ENCODE results near the gene RASGRF1. TPM values are rescaled to one million over a fixed set of nuclear protein-coding genes. Genes with fewer than 3 reads are reported as not detected.

RASGRF1 gene
- total RNA-seq, 1 donor from 2014 or later: not detected

DNA sequence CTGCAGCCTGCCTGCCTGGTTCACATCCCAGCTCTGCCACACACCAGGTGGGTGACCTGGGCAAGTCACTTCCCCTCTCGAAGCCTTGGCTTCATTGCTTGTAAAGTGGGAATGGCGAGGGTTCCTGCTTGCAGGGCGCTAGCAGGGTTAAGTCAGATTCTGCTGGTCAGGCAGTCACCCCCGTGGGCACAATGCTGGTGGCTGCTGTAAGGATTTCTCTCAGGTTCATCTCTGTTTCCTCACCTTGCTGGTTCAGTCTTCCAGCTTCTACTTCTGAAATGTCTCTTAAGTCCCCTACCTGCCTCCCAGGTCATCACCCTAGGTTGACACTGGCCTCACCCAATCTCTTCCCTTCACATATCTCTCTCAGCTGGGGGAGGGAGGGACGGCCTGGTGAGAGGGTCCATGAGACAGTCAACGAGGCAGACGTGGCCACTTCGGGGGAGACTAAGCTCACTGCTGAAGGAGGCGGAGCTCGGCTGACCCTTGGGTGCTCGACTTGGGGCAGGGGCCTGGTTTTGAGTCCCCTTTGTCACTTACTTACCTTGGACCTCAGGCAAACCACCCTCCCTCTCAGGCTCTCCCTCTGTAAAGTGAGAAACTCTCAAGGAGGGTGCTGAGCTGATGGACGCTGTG, 157.3 kb downstream of the RASGRF1 start:
- Histone ChIP-seq H3K9me3 (no peaks in the 10 kb centered on the region), H3K4me3 (no peak overlapping the region), H3K36me3 (no peaks in the 10 kb centered on the region), H3K27me3 (no peaks in the 10 kb centered on the region), H3K4me1 (peaks cover 57% of the 10 kb centered on the region), H3K27ac (peak overlapping the region; percentile 51)
- no peak for DNase-seq (ENCODE audit: extremely low spot score in 2 of 2)
- TF ChIP-seq POLR2AphosphoS5 (IDR thresholded peaks at IDR 0.05; ENCODE audit: insufficient read depth in 1 of 2, low read depth in 1 of 2): no peak
- TF ChIP-seq POLR2A (IDR thresholded peaks at IDR 0.05): no peak
- no peak for TF ChIP-seq CTCF (IDR thresholded peaks at IDR 0.05)
- intact Hi-C loops (cut with DNase I): no loop called here

DNA sequence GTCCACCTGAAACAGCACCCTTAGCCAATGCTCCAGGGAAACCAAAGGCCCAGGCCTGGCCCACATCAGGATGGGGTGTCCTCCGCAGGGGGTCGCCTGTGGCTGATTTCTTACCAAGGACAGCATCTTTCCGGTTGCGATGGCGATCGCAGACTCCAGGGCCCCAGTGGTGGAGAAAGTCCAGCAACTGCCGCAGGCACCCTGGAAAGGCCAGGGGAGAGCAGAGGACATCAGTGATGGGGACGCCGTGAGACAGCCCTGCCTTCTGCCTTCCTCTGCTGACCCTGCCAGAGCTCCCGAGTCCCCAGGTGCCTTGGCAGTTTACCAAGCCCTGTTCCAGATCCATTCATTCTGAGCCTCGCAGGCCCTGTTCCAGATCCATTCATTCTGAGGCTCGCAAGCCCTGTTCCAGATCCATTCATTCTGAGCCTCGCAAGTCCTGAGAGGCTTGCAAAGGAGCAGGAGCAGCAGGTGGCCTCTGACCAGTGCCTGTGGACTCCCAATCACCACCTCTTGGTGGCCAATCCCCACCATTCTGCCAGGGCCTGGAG, 158.2 kb downstream of the RASGRF1 start:
- H3K27me3 ChIP-seq: no peaks in the 10 kb centered on the region

DNA sequence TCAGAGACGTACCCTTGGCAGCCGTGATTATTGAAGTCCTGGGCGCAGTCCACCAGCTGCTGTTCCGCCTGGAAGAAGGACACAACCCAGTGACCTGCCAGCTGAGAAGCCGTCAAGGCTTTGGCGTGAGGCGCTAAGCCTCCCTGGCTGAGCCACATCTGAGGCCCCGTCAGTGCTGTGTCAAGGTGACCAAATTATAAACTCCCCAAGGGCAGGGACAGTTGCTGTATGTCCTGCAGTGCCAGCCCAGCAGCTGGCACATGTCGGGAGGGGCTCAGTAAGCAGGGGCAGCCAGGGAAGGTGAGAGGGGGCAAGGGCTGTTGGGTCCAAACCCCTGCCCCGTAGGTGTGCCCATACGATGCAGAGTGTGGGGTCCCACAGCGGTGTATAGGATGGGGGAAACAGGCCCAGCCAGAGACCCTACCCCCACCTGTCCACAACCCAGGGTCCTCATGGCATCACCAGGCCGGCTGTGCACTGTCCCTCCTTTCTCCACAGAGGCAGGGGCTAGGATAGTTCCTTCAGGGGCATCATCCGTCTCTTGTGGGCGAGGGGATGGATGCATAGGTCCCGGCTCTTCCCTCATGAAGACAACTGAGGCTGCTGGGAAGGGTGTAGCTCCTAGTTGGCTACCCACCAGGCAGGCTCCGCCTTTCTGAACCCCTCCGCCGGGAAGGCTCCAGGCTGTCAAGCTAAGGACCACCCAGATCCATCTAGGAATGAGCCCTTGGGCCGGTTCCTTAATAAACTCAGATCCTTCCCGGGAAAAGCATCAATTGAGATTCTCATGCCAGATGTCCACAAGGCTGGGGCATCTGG, 158.9 kb downstream of the RASGRF1 start:
- peaks cover 0 to 10% of the 10 kb centered on the region in 2 donors for H3K36me3 ChIP-seq
- intact Hi-C loops (cut with DNase I): no loop called here
- H3K4me1 ChIP-seq: peaks cover 57% of the 10 kb centered on the region
- H3K27me3 ChIP-seq: no peaks in the 10 kb centered on the region
- no peak for TF ChIP-seq POLR2A (IDR thresholded peaks at IDR 0.05)
- no peak for TF ChIP-seq POLR2AphosphoS5 (IDR thresholded peaks at IDR 0.05; ENCODE audit: insufficient read depth in 1 of 2, low read depth in 1 of 2)
- TF ChIP-seq CTCF (IDR thresholded peaks at IDR 0.05): no peak
- peak overlapping the region; percentile 57 for H3K27ac ChIP-seq
- DNase-seq (ENCODE audit: extremely low spot score in 2 of 2): no peak
- H3K9me3 ChIP-seq: no peaks in the 10 kb centered on the region
- H3K4me3 ChIP-seq: no peak overlapping the region

More for the DNA sequence above, 158.2 kb downstream of the RASGRF1 start:
- H3K4me1 ChIP-seq: peaks cover 57% of the 10 kb centered on the region
- no peak overlapping the region for H3K4me3 ChIP-seq
- intact Hi-C loops (cut with DNase I): no loop called here
- H3K9me3 ChIP-seq: no peaks in the 10 kb centered on the region
- H3K27ac ChIP-seq: peak overlapping the region; percentile 57
- TF ChIP-seq POLR2A (IDR thresholded peaks at IDR 0.05) (no peak), POLR2AphosphoS5 (IDR thresholded peaks at IDR 0.05; ENCODE audit: insufficient read depth in 1 of 2, low read depth in 1 of 2) (no peak), CTCF (IDR thresholded peaks at IDR 0.05) (no peak)
- peaks cover 0 to 7% of the 10 kb centered on the region in 2 donors for H3K36me3 ChIP-seq
- no peak for DNase-seq (ENCODE audit: extremely low spot score in 2 of 2)

DNA sequence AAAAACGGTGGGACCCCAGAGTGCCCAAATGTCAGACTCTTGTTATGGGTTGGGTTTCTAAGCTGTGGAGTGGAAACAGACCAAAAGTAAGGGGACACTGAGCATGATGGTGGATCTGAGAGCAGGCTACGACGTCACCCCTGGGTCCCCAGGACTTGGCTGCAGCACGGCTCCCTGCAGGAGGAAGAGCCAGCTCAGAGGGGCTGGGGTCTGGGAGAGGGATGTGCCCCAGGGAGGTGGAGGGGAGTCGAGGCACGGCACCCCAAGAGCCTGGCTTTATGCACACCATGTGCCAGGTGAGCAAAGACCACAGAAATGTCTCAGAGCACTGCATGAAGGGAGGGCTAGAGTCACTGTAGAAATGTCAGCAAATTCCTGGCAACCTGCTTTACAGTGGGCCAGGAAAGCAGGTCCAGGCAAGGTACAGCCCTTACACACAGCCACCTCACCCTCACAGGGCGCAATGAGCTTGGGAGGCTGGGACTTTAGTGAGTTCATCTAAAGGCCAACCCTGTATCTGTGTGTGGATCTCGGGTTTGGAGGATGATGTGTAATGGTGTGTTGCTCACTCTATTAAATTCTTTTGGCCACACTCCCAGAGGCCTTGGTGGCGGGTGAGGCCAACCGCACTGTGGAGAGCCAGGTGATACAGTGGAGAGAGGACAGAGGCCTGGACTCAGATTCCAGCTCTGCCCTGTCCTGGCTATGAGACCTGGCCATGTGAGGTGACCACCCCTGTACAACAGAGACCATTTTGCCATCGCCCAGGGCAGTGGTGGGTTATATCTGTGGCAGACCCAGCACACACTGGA, 159.8 kb downstream of the RASGRF1 start:
- no peak for DNase-seq (ENCODE audit: extremely low spot score in 2 of 2)
- intact Hi-C loops (cut with DNase I): no loop called here
- Histone ChIP-seq H3K4me3 (no peak overlapping the region), H3K4me1 (peaks cover 57% of the 10 kb centered on the region), H3K27ac (peak overlapping the region; percentile 57), H3K36me3 (peaks cover 0 to 18% of the 10 kb centered on the region in 2 donors), H3K27me3 (no peaks in the 10 kb centered on the region), H3K9me3 (no peaks in the 10 kb centered on the region)
- TF ChIP-seq CTCF (IDR thresholded peaks at IDR 0.05) (no peak), POLR2AphosphoS5 (IDR thresholded peaks at IDR 0.05; ENCODE audit: insufficient read depth in 1 of 2, low read depth in 1 of 2) (peak; percentile 58 to 67)
